Stimulated activated CD8-positive, alpha-beta memory T cell treated with anti-CD3 and anti-CD28 coated beads, Interleukin-7, amount 100 ng/mL, for 1 hour (primary cell): ENCODE results near the gene CUTA.
A peak's percentile ranks its signal among the peaks of the same experiment; 100 is the strongest.

Experiments
- DNase-seq, 2 donors: peaks; one replicate each; pipeline ENCODE4 v3.0.0-alpha.2; 2020; ENCODE audit warnings: low read depth in 2 of 2

The CUTA gene

GRCh38 chr6:33423777-33424176, 5.9 kb upstream of the CUTA start:
- no peak for DNase-seq

GRCh38 chr6:33421344-33421643, 3.4 kb upstream of the CUTA start:
- DNase-seq = no peak

- DNase-seq = no peak
Observed at GRCh38 chr6:33420491-33421343, 2.8 kb upstream of the CUTA start.

- DNase-seq = no peak
Observed at GRCh38 chr6:33419580-33420490, 1.9 kb upstream of the CUTA start, which contains the start of gene SYNGAP1. TSS of gene SYNGAP1 (plus strand) at chr6:33420065. CDS start at chr6:33420265, 200 bp downstream.

GRCh38 chr6:33418690-33419291, 884 bp upstream of the CUTA start:
- DNase-seq = no peak

GRCh38 chr6:33417128-33417902, 592 bp downstream of the CUTA start:
- no peak for DNase-seq

GRCh38 chr6:33416386-33417127, 1.4 kb downstream of the CUTA start:
- DNase-seq = no peak

- no peak for DNase-seq
Observed at GRCh38 chr6:33415831-33416230, 2.1 kb downstream of the CUTA start.

- no peak for DNase-seq
Observed at GRCh38 chr6:33414592-33415271, 3.2 kb downstream of the CUTA start.

GRCh38 chr6:33413241-33414120, 4.4 kb downstream of the CUTA start:
- DNase-seq = no peak

GRCh38 chr6:33412140-33413009, 5.5 kb downstream of the CUTA start:
- no peak for DNase-seq

GRCh38 chr6:33411632-33412005, 6.3 kb downstream of the CUTA start:
- DNase-seq = no peak

- DNase-seq = peak in 1 of 2 donors; percentile 57
Observed at GRCh38 chr6:33410711-33411631, 6.9 kb downstream of the CUTA start, which contains the start of gene PHF1. TSS of gene PHF1 (plus strand) at chr6:33411014. CDS start at chr6:33412264, 1,250 bp downstream.

GRCh38 chr6:33410050-33410710, 7.7 kb downstream of the CUTA start:
- peak; percentile 95 to 97 for DNase-seq

GRCh38 chr6:33407132-33407718, 10.7 kb downstream of the CUTA start:
- no peak for DNase-seq

- no peak for DNase-seq
Observed at GRCh38 chr6:33406126-33406525, 11.8 kb downstream of the CUTA start.
